Inflammatory macrophage (primary cell): Measurements from ENCODE around the gene KCNV2.

ENCODE experiments used
- DNase-seq, 2 donors: peaks; one replicate each; pipeline ENCODE4 v3.0.0-alpha.2; 2020 to 2022

Gene KCNV2

GRCh38 chr9:2761424-2761823 is 44.1 kb downstream of the KCNV2 start:
- DNase-seq: no peak

GRCh38 chr9:2764353-2764752 is 47.0 kb downstream of the KCNV2 start:
- peak; percentile 80 to 93 for DNase-seq

- no peak for DNase-seq
Measured at GRCh38 chr9:2765250-2765880, 48.1 kb downstream of the KCNV2 start.

GRCh38 chr9:2767800-2768677 is 50.7 kb downstream of the KCNV2 start:
- DNase-seq: no peak

GRCh38 chr9:2771087-2771486 is 53.8 kb downstream of the KCNV2 start:
- DNase-seq: no peak

- DNase-seq: no peak
Measured at GRCh38 chr9:2771661-2772060, 54.4 kb downstream of the KCNV2 start.

- no peak for DNase-seq
Measured at GRCh38 chr9:2777454-2777853, 60.1 kb downstream of the KCNV2 start.

GRCh38 chr9:2778816-2779215 is 61.5 kb downstream of the KCNV2 start:
- no peak for DNase-seq
